Measurements from ENCODE around the gene IFNK. TPM values are rescaled to one million over a fixed set of nuclear protein-coding genes. Genes with fewer than 3 reads are reported as not detected.

Gene IFNK
- total and polyA plus RNA-seq, 4 donors: not detected

DNA sequence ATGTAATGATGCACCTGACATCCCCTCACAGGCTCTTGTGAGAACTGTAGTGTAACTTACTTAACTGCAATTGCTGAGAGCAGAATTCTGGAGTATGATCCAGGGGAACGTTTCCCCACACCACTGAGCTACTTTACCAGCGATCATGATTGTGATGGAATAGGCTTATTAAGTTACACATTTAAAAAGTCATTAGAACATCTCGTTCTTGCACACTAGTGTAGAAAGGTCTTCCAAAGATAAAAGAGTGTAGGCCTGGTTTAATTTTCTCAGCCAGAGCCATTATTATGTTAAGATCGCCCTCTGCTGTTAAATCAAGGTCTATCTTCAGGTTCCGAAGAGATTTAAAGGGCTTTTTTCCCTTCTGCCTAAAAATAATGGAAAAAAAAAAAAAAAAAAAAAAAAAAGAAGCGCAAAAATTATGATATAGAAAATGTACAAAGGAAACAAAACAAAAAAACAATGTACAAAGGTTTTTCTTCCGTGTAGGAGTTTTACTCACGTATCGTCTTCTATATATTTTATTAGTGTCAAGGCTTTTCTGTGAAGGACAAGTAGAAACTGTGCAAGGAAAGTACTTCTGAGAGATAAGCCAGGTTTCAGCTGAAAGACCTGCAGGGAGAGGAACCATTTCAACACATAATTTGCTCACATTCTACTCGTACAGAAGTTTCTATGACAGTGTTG lies 24.1 kb downstream of the IFNK start:
- Histone ChIP-seq H3K36me3 (ENCODE audit: control insufficient read depth in 4 of 4, insufficient read depth in 3 of 4, low read depth in 1 of 4, low read length in 3 of 4) (peaks cover 2 to 38% (median 5%) of the 10 kb centered on the region in 4 donors), H3K4me1 (ENCODE audit: control insufficient read depth in 4 of 4, insufficient read depth in 4 of 4, low read length in 3 of 4) (peaks cover 0 to 3% (median under 1%) of the 10 kb centered on the region in 4 donors), H3K9ac (ENCODE audit: low read depth in 1 of 2, low read length in 2 of 2) (no peak overlapping the region), H3K9me3 (ENCODE audit: control insufficient read depth in 4 of 4, low read length in 3 of 4) (no peaks in the 10 kb centered on the region), H3K27ac (ENCODE audit: low read depth in 1 of 2, low read length in 2 of 2) (no peak overlapping the region), H3K4me3 (ENCODE audit: low read depth in 1 of 3, low read length in 3 of 3) (no peak overlapping the region), H3K27me3 (ENCODE audit: control insufficient read depth in 4 of 4, insufficient read depth in 4 of 4, low read length in 3 of 4) (no peaks in the 10 kb centered on the region)
- WGBS: 43% methylated on average over 10 of the region's 10 CpGs
- no peak for DNase-seq (ENCODE audit: low spot score)
- TF ChIP-seq YY1 (IDR thresholded peaks at IDR 0.05): peak; percentile 24
- TF ChIP-seq CTCF (IDR thresholded peaks at IDR 0.05; ENCODE audit: low read depth, low read length, missing input control): peak; percentile 62
- TF ChIP-seq, protein P1, sequence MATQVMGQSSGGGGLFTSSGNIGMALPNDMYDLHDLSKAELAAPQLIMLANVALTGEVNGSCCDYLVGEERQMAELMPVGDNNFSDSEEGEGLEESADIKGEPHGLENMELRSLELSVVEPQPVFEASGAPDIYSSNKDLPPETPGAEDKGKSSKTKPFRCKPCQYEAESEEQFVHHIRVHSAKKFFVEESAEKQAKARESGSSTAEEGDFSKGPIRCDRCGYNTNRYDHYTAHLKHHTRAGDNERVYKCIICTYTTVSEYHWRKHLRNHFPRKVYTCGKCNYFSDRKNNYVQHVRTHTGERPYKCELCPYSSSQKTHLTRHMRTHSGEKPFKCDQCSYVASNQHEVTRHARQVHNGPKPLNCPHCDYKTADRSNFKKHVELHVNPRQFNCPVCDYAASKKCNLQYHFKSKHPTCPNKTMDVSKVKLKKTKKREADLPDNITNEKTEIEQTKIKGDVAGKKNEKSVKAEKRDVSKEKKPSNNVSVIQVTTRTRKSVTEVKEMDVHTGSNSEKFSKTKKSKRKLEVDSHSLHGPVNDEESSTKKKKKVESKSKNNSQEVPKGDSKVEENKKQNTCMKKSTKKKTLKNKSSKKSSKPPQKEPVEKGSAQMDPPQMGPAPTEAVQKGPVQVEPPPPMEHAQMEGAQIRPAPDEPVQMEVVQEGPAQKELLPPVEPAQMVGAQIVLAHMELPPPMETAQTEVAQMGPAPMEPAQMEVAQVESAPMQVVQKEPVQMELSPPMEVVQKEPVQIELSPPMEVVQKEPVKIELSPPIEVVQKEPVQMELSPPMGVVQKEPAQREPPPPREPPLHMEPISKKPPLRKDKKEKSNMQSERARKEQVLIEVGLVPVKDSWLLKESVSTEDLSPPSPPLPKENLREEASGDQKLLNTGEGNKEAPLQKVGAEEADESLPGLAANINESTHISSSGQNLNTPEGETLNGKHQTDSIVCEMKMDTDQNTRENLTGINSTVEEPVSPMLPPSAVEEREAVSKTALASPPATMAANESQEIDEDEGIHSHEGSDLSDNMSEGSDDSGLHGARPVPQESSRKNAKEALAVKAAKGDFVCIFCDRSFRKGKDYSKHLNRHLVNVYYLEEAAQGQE (IDR thresholded peaks at IDR 0.05): no peak
- TF ChIP-seq MAX (IDR thresholded peaks at IDR 0.05): no peak
- TF ChIP-seq RAD21 (IDR thresholded peaks at IDR 0.05): peak; percentile 87 to 88

DNA sequence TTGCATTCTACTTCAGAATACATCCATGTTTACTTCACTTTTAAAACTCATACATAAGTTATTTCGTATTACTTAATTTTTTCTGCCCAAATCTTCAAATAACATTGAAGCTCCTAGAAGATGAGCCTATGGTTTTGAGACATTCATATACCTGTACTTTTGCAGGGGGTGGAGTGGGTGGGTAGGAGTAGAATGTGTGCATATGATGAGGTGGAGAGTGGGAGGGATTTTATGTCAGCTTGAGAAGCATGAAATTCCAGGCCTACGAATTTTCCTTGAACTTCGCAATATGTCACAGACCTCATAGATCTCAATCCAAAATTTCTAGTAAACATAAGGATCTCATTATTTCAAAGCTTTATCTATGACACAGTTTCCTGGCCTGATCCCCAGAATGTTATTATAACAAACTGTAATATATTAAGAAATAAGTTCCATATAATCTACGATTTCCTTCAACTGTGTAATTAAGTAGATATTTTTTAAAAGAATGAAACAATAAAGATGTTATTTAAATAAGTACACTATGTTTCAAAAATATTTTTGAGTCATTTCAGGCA lies 25.2 kb downstream of the IFNK start:
- Histone ChIP-seq H3K36me3 (ENCODE audit: control insufficient read depth in 4 of 4, insufficient read depth in 3 of 4, low read depth in 1 of 4, low read length in 3 of 4) (peaks cover 2 to 43% (median 10%) of the 10 kb centered on the region in 4 donors), H3K9ac (ENCODE audit: low read depth in 1 of 2, low read length in 2 of 2) (no peak overlapping the region), H3K27me3 (ENCODE audit: control insufficient read depth in 4 of 4, insufficient read depth in 4 of 4, low read length in 3 of 4) (no peaks in the 10 kb centered on the region), H3K9me3 (ENCODE audit: control insufficient read depth in 4 of 4, low read length in 3 of 4) (no peaks in the 10 kb centered on the region), H3K27ac (ENCODE audit: low read depth in 1 of 2, low read length in 2 of 2) (no peak overlapping the region), H3K4me1 (ENCODE audit: control insufficient read depth in 4 of 4, insufficient read depth in 4 of 4, low read length in 3 of 4) (peaks cover 0 to 3% (median under 1%) of the 10 kb centered on the region in 4 donors), H3K4me3 (ENCODE audit: low read depth in 1 of 3, low read length in 3 of 3) (no peak overlapping the region)
- DNase-seq (ENCODE audit: low spot score): no peak
- 88% methylated on average over 4 of the region's 4 CpGs for WGBS
- TF ChIP-seq, protein P1 (IDR thresholded peaks at IDR 0.05): no peak
- no peak for TF ChIP-seq HNF4A (conservative IDR thresholded peaks at IDR 0.05)
- TF ChIP-seq CTCF (IDR thresholded peaks at IDR 0.05; ENCODE audit: low read depth, low read length, missing input control): no peak
- TF ChIP-seq RXRA (IDR thresholded peaks at IDR 0.05): no peak
- TF ChIP-seq HNF4G (IDR thresholded peaks at IDR 0.05): no peak
- no peak for TF ChIP-seq ZBTB33 (IDR thresholded peaks at IDR 0.05)
- TF ChIP-seq, protein P2, sequence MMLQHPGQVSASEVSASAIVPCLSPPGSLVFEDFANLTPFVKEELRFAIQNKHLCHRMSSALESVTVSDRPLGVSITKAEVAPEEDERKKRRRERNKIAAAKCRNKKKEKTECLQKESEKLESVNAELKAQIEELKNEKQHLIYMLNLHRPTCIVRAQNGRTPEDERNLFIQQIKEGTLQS (IDR thresholded peaks at IDR 0.05): no peak
- no peak for TF ChIP-seq EGR1 (IDR thresholded peaks at IDR 0.05; ENCODE audit: low read depth in 2 of 2)
- TF ChIP-seq NR2F2 (IDR thresholded peaks at IDR 0.05): no peak
- TF ChIP-seq YY1 (IDR thresholded peaks at IDR 0.05): no peak
- TF ChIP-seq SP1 (IDR thresholded peaks at IDR 0.05): no peak
- TF ChIP-seq RAD21 (IDR thresholded peaks at IDR 0.05): no peak
- no peak for TF ChIP-seq MAX (IDR thresholded peaks at IDR 0.05)
- no peak for TF ChIP-seq FOXA2 (IDR thresholded peaks at IDR 0.05)
- no peak for TF ChIP-seq FOXA1 (IDR thresholded peaks at IDR 0.05)
